ENCODE results near the gene SKAP2.

GRCh38 chr7:26668821-26669220 lies 195.6 kb downstream of the SKAP2 start:
- TF ChIP-seq CTCF (IDR thresholded peaks at IDR 0.05; ENCODE audit: extremely low read depth in 1 of 2, insufficient read depth in 1 of 2, low read depth in 1 of 2, low read length in 2 of 2), result no peak
- no peak for TF ChIP-seq POLR2AphosphoS5 (IDR thresholded peaks at IDR 0.05; ENCODE audit: insufficient read depth, low read depth, low read length)
